K562 (cell line): Measurements from ENCODE around the gene KCNK3. TPM values are rescaled to one million over a fixed set of nuclear protein-coding genes. Genes with fewer than 3 reads are reported as not detected.

ENCODE experiments used
- ARID1B ChIP-seq: fragments of 450-650 bp; IDR thresholded peaks from 2 replicates; pipeline ENCODE4 v1.6.1; 2016; ENCODE audit warnings: antibody characterized with exemption, mild to moderate bottlenecking, inconsistent platforms
- CBX1 ChIP-seq: sonication (generic); IDR thresholded peaks from 2 replicates; pipeline ENCODE4 v1.6.1; 2016; ENCODE audit warnings: antibody characterized with exemption, low read depth, mild to moderate bottlenecking
- E2F3 ChIP-seq: fragments of 250-450 bp; sonication (Bioruptor Pico); IDR thresholded peaks from 2 replicates; pipeline ENCODE4 v1.4.0; 2020; ENCODE audit warnings: mild to moderate bottlenecking
- JUN ChIP-seq, 2 experiments: sonication (generic) in 1 of 2; formaldehyde crosslinking in 1 of 2; IDR thresholded peaks; 2 replicates each; pipeline versions ENCODE4 v1.6.1 to v1.8.0; 2012 to 2022; ENCODE audit warnings: borderline replicate concordance in 2 of 2, mild to moderate bottlenecking in 2 of 2, improper control_type of control experiment in 1 of 2, low read depth in 1 of 2, low read length in 1 of 2, missing genetic modification reagents in 1 of 2
- KLF16 ChIP-seq: IDR thresholded peaks from 2 replicates; pipeline ENCODE4 v1.6.1; 2016; ENCODE audit warnings: antibody characterized with exemption
- PHB2 ChIP-seq: fragments of 450-650 bp; IDR thresholded peaks from 2 replicates; pipeline ENCODE4 v1.6.1; 2017; ENCODE audit warnings: low read depth
- PML ChIP-seq: IDR thresholded peaks from 2 replicates; pipeline ENCODE4 v1.6.1; 2012; ENCODE audit warnings: low read length, inconsistent platforms
- POLR2A ChIP-seq: fragments of 450-650 bp; conservative IDR thresholded peaks from 2 replicates; pipeline ENCODE4 v1.6.1; 2016
- POLR2AphosphoS5 ChIP-seq: IDR thresholded peaks from 2 replicates; pipeline ENCODE4 v1.6.1; 2011; ENCODE audit warnings: mild to moderate bottlenecking, low read depth, low read length, moderate library complexity; ENCODE audit not compliant: control insufficient read depth, insufficient read depth
- POLR2G ChIP-seq: fragments of 200-400 bp; formaldehyde crosslinking; IDR thresholded peaks from 2 replicates; pipeline ENCODE4 v1.6.1; 2017; ENCODE audit warnings: low read depth, mild to moderate bottlenecking, antibody characterized with exemption, low read length, moderate library complexity
- PTBP1 ChIP-seq: fragments of 200-400 bp; formaldehyde crosslinking; IDR thresholded peaks from 2 replicates; pipeline ENCODE4 v1.6.1; 2017; ENCODE audit warnings: low read depth, low read length
- RBBP5 ChIP-seq: fragments of 200-600 bp; sonication (generic); IDR thresholded peaks from 2 replicates; pipeline ENCODE4 v1.6.1; 2012; ENCODE audit warnings: borderline replicate concordance, mild to moderate bottlenecking, low read length, control low read depth, inconsistent platforms; ENCODE audit not compliant: insufficient read depth, poor library complexity, severe bottlenecking
- RUNX1 ChIP-seq: sonication (generic); IDR thresholded peaks from 2 replicates; pipeline ENCODE4 v1.6.1; 2016; ENCODE audit warnings: antibody characterized with exemption, low read depth
- SMARCE1 ChIP-seq: fragments of 450-650 bp; IDR thresholded peaks from 2 replicates; pipeline ENCODE4 v1.7.1; 2016; ENCODE audit warnings: mild to moderate bottlenecking
- TRIM24 ChIP-seq, 2 experiments: fragments of 450-650 bp; IDR thresholded peaks; 2 replicates each; pipeline ENCODE4 v1.6.1; 2016
- ZC3H4 ChIP-seq: sonication (generic); formaldehyde crosslinking; IDR thresholded peaks from 2 replicates; pipeline ENCODE4 v1.9.0; 2021; ENCODE audit warnings: missing genetic modification reagents, borderline replicate concordance
- ZSCAN32 ChIP-seq: fragments of 450-650 bp; formaldehyde crosslinking; IDR thresholded peaks from 2 replicates; pipeline ENCODE4 v1.4.0; 2020; ENCODE audit warnings: mild to moderate bottlenecking, moderate library complexity
- polyA plus RNA-seq, 8 experiments: library from polyadenylated mRNA; depleted of rRNA in 4 of 8; stranded (reverse) in 5 of 8; unstranded in 3 of 8; fragments of >200 nt; fragmentation: Nextera tagmentation in 2 of 8; fragmentation: Illumina TruSeq in 1 of 8; extraction: Ambion mirVana in 2 of 8; extraction: Trizol in 1 of 8; gene quantifications; 2 replicates each; pipeline versions ENCODE4 v1.2.1 to v1.2.3, GENCODE V29; 2011 to 2014; ENCODE audit warnings: inconsistent platforms in 1 of 8, missing spikeins in 1 of 8
- total RNA-seq, 7 experiments: library from RNA; depleted of rRNA in 6 of 7; stranded (reverse); fragments of >200 nt in 6 of 7; fragmentation: Illumina TruSeq in 2 of 7; extraction: Trizol in 2 of 7; gene quantifications; 2 replicates each; pipeline versions ENCODE4 v1.2.1 to v1.2.3, GENCODE V29; 2011 to 2021; ENCODE audit warnings: low replicate concordance in 1 of 7
- TF ChIP-seq, protein P1 (sequence below), 2 experiments: fragments of 450-650 bp; IDR thresholded peaks; 2 replicates each; pipeline ENCODE4 v1.6.1; 2016; ENCODE audit warnings: mild to moderate bottlenecking in 2 of 2, borderline replicate concordance in 1 of 2, low read depth in 1 of 2, moderate library complexity in 1 of 2
- TF ChIP-seq, protein P2 (sequence below), 2 experiments: IDR thresholded peaks; 2 replicates each; pipeline ENCODE4 v1.6.1; 2011; ENCODE audit warnings: borderline replicate concordance in 1 of 2, control low read depth in 1 of 2, low read depth in 1 of 2, low read length in 1 of 2, mild to moderate bottlenecking in 1 of 2, mixed read lengths in 1 of 2, moderate library complexity in 1 of 2; ENCODE audit not compliant: insufficient read depth in 1 of 2, insufficient read length in 1 of 2, poor library complexity in 1 of 2, severe bottlenecking in 1 of 2; ENCODE audit errors: extremely low read depth in 1 of 2

Gene KCNK3
- total and polyA plus RNA-seq, 9 of the 15 experiments (the other 6 are each of a cell fraction or from before 2014, with no cell fraction given) = 0.01 to 0.20 (median 0.07) TPM; not detected in 5

DNA sequence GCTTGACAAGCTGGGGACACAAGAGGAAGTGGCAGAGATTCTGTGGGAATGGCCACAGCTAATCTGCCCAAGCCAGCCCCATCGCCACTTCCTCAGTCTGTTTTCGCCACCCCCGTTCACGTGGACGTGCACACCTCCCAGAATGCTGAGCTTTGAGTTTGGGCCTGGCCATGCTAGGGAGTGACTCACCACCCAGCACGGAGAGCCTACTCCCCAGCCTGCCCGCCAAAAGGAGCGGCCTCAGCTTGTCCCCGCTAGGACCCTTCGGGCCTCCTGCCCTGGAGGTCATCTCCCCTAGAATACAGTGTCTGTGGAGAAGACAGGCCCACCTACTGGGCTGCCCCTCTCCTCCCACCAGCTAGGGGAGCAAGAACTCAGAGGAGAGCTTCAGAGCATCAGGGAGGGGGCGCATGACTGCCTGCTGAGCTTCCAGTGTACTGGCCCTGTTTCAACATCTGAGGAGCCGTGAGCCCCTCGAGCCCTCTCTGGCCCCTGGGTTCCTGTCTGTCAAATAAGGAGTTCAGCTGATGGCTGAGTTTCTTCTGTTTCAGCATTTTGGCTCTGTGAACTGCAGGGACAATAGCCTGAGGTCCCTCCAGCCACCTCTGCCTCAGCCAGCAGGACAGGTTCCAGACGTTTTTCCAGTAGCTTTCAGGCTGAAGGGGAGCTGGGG is 76.7 kb downstream of the KCNK3 start (continued):
- TF ChIP-seq ZC3H4 (CRISPR knock-in tag) (no peak), POLR2A (peak; percentile 64), CBX1 (peak; percentile 77), ZSCAN32 (CRISPR knock-in tag) (no peak), E2F3 (CRISPR knock-in tag) (peak; percentile 74; the same call in 1 of the 2 replicates), PML (peak; percentile 52; the same call in 1 of the 2 replicates), POLR2AphosphoS5 (peak; percentile 57; the same call in 1 of the 2 replicates), POLR2G (peak; percentile 80), PHB2 (no peak), JUN (IDR thresholded peaks at IDR 0.05; ENCODE audit: borderline replicate concordance, low read depth, low read length) (peak; percentile 96), JUN (CRISPR knock-in tag; IDR thresholded peaks at IDR 0.05; ENCODE audit: borderline replicate concordance) (peak; percentile 98), RBBP5 (peak; percentile 23), RUNX1 (no peak), KLF16 (peak; percentile 78), TRIM24 (IDR thresholded peaks at IDR 0.05) (peak in 1 of 2 experiments; percentile 72; a peak in 2 of 4 replicates), ARID1B (peak; percentile 95), PTBP1 (0 out of 2 replicates have a peak, but pooled peaks have one; percentile 42), SMARCE1 (peak; percentile 95)
- TF ChIP-seq, protein P1, sequence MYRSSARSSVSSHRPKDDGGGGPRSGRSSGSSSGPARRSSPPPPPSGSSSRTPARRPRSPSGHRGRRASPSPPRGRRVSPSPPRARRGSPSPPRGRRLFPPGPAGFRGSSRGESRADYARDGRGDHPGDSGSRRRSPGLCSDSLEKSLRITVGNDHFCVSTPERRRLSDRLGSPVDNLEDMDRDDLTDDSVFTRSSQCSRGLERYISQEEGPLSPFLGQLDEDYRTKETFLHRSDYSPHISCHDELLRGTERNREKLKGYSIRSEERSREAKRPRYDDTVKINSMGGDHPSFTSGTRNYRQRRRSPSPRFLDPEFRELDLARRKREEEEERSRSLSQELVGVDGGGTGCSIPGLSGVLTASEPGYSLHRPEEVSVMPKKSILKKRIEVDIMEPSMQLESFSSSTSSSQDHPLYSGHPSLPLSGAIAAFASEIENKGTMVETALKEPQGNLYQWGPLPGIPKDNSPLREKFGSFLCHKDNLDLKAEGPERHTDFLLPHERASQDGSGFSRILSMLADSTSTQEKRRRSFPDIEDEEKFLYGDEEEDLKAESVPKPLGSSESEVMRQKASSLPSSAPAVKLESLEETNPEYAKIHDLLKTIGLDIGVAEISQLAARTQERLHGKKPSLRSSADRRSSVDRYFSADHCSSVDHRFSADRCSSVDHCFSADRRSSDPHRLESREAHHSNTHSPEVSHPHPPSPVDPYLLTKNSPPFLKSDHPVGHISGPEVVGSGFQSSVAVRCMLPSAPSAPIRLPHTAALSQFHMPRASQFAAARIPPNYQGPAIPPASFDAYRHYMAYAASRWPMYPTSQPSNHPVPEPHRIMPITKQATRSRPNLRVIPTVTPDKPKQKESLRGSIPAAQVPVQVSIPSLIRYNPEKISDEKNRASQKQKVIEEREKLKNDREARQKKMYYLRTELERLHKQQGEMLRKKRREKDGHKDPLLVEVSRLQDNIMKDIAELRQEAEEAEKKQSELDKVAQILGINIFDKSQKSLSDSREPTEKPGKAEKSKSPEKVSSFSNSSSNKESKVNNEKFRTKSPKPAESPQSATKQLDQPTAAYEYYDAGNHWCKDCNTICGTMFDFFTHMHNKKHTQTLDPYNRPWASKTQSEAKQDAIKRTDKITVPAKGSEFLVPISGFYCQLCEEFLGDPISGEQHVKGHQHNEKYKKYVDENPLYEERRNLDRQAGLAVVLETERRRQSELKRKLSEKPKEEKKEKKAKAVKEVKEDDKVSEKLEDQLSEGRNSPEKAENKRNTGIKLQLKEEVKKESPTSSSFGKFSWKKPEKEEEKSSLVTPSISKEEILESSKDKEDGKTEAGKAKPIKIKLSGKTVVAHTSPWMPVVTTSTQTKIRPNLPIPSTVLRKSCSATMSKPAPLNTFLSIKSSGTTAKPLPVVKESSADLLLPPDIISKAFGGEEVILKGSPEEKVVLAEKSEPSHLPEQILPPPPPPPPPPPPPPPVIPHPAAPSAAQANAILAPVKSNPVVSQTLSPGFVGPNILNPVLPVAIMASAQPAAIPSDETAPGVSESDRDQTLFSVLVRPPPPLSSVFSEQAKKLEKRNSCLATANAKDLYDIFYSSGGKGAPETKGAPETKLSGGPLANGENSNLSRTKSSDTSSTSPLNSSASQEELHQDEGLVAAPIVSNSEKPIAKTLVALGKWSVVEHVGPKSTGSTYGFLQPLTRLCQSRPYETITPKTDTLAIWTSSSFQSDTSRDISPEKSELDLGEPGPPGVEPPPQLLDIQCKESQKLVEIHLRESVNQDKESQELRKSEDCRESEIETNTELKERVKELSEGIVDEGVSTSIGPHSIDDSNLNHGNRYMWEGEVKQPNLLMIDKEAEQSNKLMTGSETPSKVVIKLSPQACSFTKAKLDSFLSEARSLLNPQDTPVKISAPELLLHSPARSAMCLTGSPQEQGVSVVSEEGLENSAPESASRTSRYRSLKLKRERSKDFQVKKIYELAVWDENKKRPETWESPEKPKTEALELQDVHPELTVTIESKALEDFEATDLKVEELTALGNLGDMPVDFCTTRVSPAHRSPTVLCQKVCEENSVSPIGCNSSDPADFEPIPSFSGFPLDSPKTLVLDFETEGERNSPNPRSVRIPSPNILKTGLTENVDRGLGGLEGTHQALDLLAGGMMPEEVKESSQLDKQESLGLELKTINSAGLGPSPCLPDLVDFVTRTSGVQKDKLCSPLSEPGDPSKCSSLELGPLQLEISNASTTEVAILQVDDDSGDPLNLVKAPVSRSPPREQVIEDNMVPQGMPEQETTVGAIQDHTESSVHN (IDR thresholded peaks at IDR 0.05; ENCODE audit: borderline replicate concordance in 1 of 2, low read depth in 1 of 2) = peak in 1 of 2 experiments; percentile 87; a peak in 2 of 4 replicates
- TF ChIP-seq, protein P2, sequence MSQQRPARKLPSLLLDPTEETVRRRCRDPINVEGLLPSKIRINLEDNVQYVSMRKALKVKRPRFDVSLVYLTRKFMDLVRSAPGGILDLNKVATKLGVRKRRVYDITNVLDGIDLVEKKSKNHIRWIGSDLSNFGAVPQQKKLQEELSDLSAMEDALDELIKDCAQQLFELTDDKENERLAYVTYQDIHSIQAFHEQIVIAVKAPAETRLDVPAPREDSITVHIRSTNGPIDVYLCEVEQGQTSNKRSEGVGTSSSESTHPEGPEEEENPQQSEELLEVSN (IDR thresholded peaks at IDR 0.05; ENCODE audit: borderline replicate concordance in 1 of 2, extremely low read depth in 1 of 2, insufficient read depth in 1 of 2, insufficient read length in 1 of 2, low read depth in 1 of 2, low read length in 1 of 2, poor library complexity in 1 of 2, severe bottlenecking in 1 of 2) = peak; percentile 87 to 89
